DMS 273 (cell line): ENCODE measurements around the gene CD99.

ENCODE experiments used
- DNase-seq: peaks from one replicate; lab custom pipeline; 2025; ENCODE audit not compliant: unreplicated experiment; lab: John Stamatoyannopoulos, UW

CD99 gene

DNA sequence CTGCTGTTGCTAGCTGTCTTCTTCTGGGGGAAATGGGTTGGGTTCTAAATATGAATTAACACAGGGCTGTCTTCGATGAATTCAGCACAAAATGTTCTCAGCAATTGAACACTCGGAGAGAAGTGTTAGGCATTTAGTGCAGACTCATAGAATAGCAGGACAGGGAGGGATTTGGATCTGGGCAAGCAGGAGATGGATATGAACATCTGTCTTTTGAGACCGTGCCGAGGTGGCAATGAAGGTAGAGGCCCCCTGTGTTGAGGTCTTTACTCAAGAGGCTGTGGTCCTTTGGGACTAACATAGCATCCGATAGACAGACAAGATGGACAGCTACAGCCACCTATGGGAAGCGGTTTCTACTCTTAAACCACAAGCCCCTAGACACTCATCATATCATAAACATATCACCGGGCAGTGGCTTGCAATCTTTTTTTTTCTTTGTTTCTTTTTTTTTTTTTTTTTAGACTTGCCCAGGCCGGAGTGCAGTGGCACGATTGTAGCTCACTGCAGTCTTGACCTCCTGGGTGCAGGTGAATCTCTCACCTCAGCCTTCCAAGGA is 6.7 kb downstream of the CD99 start:
- DNase-seq: no peak

DNA sequence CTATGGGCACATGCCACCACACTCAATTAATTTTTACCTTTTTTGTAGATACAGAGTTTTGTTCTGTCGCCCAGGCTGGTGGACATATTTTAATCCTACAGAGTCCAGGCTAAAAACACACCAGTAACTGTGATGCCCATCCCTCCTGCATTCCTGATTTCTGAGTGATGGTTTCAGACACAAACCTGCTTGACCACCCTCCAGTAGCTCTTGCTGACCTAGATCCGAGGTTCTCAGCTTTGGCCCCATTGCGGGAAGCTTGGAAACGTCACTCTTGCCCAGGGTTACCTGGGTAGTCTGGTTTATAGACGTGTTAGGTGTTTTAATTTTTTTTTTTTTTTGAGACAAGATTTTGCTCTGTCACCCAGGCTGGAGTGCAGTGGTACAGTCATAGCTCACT is 7.5 kb downstream of the CD99 start:
- DNase-seq: no peak

DNA sequence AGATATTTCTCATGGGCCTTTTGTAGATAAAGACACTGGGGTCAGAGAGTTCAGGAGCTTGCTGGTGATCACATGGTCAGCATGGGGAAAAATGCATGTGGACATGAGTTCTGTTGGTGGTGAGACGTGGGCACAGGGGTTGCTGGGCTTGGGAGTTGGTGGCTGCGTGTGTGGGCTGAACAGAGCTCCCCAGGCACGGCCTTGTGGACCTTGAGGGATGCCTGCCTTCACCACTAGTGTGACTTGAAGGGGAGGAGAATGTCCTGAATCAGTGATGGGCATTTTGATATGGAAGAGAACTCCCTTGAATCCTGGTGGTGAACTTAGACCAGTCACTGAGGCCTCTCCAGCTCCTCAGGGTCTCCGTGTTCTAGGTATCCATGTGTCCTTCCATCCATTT is 8.9 kb downstream of the CD99 start:
- no peak for DNase-seq

DNA sequence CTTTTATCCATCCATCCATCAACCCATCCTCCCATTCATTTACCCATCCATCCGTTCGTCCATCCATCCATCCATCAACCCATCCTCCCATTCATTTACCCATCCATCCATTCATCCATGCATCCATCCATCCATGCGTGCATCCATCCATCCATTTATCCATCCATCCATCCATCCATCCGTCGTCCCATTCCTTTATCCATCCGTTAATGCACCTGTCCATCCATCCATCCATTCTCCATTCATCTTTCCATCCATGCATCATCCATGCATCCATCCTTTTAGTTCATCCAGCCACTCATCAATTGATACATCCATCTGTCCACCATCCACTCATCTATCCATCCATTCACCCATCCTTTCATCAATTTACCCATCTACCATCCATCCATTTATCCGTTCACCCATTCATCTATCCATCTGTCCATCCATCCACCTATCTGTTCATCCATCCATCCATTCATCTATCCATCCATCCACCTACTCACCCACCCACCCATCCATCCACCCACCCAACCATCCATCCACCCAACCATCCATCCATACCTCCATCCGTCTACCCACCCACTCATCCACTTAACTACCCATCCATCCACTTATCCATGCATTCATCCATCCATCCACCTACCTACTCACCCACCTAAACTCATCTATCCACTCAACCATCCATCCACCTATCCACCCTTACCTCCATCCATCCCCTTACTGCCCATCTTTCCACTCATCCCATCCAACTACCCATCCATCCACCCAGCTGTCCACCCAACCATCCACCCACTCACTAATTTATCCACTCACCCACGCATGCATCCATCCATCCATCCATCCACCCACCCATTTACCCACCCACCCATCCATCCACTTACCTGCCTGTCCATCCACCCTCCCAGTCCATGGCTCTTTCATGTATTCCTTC is 9.6 kb downstream of the CD99 start:
- no peak for DNase-seq

DNA sequence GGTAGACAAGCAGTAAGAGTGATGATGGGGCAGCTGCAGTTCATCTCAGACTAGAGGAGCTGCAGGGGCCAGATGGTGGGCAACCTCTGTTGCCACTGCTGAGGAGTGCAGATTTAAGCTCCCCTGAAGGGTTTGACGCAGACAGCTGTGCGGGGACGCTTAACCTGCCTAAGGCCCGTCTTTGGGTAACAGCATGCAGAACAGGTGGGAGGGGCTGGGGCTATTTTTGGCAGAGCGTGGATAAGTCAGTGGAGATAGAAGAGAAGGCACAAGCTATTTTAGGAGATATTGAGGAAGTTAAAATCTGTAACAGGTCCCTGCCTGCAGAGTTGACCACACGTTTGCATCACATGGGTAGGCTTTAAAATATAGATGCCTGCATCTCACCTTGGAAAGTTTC is 10.5 kb downstream of the CD99 start:
- DNase-seq: no peak

DNA sequence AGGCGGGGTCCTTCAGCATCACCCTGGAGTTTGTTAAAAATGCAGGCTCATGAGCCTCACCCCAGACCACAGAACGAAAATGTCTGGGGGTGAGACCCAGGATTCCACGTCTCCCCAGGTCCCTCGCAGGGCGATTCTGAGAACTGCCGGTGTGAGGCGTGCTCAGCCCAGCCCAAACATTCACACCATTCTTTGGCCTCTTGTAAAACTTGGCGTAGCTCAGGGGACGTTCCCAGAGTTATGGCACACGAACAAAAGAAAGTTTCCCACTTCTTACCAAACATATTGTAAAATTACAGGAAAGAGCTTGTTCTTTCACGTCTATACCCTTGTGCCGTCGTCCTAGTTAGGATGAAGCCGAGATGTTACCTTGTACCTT is 12.9 kb downstream of the CD99 start:
- no peak for DNase-seq

DNA sequence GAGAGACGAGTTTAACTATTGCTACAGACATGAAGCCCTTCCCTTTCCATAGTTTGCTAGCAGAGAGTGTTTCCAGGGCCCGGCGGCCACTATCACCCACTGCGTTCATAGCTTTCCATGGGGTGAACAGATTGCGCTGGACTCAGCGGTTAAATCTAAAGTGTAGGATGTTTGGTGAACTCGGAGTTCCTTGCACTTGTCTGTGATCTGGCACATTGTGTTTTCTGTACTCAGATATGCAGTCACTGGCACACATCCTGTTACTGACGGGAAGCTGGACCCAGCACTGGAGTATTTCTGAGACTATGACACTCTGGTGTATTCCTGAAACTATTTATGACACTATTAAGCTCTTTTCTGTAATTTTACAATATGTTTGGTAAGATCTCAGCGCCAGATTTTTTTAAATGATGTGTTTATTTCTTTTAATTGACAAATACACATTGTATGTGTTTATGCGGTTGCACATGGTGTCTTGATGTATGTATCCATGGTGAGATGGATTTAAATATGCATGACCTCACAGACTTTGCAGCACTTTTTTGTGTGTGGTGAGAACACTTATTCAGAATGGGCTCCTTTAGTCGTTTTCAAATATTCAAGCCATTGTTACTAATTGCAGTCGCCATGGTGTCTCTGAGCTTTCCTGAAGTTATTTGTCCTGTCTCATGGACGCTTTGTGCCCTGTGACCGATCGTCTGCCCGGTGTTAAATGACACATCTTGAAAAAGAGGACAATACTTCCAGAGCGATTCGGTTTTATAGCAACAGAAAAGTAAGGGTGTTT is 14.1 kb downstream of the CD99 start:
- no peak for DNase-seq

DNA sequence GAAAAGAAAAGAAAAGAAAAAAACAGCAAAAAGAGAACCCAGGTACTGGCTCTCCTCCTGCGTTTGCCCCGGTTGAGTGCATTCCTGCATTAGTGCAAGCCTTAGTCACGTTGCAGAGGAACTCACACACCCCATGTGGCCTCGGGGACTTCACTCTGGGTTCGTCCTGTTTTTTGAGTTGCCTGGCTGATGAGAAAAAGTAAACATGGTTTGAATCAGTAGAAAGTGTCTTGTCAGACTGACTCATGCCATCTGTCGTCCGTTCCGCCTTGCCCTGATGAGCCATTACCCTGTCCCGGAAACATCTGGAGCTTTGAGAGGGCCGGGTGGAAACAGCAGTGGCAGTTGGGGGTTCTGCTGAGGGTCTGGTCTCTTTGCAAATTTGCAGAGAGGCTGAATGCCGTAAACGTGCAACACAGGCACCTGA is 16.3 kb downstream of the CD99 start:
- DNase-seq: no peak

DNA sequence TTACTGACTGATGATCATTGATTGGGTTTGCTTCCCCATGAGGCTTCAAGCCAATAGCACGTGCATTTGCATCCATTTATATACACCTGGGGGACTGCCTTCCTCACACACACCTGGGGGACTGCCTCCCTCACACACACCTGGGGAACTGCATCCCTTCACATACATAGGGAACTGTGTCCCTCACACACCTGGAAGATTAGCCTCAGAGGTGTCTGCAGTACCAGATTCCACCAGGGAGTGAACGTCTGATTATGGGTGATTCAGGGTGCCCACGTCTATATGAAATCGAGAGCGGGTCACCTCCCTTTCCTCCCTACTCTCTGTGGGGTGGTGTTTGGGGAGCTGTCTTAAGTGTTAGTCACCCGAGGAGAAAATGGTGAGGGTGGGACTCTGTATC is 16.9 kb downstream of the CD99 start:
- no peak for DNase-seq

DNA sequence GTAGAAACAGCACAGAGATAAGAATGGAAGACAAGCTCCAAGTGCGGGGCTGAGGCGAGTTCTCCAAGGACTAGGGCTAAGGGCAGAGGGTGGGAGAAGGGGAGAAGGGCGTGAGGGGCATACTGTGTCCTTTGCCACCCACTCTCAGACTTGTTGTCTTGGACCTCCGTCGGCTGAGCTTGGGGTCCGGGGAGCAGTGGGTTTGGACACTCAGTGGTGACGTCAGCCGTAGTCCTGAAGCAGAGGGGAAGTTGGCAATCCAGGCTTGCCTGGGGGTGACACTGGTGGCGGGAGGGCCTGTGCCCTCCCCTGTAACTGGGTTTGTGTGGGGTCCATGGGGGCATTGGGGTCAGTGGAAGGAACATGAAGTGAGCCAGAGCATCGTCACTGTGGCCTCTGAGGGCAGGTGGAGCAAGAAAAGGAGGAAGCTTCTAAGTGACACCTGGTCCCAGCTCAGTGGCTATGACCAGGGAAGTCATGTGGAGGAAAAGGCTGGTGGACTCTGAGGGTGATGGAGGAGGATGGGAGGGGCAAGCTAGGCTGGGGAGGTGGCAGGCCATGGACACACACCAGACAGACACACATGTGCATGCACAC is 17.6 kb downstream of the CD99 start:
- no peak for DNase-seq

DNA sequence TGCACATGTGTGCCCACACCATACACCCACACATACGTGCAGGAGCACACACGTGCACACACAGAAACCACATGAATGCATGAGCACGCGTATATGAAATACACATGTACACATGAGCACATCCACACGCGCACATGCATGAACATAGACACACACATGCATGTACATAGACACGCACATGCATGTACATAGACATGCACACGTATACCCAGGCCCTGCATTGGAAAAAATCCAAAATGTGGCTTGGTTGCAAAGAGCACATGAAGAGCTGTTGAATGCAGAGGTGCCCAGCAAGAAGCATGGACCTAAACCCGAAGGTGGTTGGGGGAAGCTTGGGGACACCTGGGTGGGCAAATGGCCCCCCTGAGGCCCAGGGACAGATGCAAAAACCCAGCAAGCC is 18.5 kb downstream of the CD99 start:
- no peak for DNase-seq

DNA sequence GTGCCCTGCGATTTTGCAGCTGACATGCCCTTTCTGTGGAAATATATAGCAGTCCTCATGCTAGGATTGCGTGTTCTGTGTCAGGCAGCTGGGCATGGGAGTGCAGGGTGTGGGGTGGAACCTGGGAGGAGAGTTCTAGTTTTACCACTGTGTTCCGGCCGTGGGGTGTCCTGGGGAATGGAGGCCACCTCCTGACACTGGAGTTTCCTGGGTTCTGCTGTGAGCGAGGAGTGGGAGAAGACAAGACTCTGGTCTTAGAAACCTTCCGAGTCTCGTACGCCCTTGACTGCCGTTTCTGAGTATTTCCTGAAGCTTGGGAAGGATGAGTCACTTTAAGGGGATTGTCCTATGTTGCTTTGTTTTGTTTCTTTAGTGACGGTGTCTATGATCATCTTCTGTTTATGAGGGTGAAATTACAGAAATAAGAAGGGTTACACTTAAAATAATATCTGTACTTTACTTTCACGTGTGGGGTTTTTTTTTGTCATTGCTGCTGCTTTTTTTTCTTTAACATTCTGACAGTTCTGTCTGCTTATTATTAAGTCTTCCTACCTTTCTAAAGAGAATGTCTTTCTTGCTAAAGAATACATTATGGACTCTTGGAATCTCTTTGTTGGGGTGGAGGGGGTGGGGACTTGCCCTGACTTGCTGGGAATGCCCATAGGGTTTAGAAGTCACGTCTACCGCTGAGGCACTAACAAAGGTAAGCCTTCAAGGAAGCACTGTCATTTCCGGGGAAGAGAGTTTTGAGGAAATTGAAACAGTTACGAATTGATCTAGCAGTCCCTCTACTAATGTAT is 19.1 kb downstream of the CD99 start:
- DNase-seq: no peak

DNA sequence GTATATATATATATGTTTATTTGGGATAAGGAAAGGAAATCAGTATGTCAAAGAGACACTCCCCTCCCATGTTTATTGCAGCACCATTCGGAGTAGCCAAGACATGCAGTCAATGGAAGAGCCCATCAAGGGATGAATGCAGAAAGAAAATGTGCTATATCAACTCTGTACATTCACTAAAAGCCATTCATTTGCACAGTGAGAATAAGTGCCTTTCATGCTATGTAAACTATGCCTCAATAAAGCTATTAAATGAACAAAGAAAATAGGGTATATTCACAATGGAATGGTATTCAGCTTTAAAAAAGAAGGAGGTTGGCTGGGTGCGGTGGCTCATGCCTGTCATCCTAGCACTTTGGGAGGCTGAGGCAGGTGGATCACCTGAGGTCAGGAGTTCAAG is 20.3 kb downstream of the CD99 start:
- no peak for DNase-seq

DNA sequence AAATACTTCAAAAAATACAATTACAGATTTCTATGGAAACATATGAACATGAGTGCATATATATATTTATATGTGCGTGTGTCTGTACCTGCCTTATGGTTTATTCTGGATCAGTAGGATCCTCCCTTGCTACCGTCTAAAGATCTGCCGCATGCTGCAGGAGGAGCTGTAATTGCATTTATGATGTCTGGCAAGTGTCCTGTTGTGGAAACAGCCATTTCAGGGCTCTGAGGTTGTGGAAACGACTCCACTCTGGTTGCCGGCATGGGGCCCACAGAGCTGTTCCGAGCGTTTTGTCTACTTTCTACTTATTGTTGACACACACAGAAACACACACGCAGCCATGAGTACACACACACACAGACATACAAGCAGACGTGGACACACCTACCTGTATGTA is 21.3 kb downstream of the CD99 start:
- no peak for DNase-seq

DNA sequence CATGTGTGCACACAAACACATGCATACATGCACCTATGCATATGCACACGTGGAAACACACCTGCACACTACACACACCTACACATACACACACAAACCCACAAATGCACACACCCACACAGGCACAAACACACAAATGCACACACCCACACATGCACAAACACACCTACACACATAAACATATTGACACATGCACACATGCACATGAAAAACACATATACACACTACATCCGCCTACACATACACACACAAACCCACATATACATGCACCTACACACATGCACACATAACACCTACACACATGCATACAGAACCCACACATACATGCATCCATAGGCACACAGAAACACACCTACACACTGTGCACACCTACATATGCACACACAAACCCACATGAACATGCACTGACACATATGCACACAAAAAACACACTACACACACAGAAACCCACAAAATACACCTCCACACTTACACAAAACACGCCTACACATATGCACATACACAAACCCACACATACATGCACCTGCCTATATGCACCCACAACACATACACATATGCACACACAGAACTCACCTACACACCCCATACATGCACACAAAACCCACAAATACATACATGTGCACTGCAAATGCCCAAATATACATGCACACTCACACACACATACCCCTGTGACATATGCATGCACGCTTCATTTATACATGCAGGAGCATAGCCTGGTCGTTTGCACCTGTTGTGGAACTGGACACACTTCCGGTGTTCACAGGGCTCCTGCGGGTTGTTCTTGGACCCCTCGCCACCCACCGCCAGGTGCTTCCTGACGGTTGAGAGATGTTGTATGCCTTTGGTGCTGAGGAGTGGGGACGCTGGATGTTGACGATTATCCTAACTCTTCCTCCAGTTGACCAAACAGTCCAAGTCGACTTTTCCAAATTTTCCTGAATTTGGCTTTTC is 22.1 kb downstream of the CD99 start:
- DNase-seq: no peak

DNA sequence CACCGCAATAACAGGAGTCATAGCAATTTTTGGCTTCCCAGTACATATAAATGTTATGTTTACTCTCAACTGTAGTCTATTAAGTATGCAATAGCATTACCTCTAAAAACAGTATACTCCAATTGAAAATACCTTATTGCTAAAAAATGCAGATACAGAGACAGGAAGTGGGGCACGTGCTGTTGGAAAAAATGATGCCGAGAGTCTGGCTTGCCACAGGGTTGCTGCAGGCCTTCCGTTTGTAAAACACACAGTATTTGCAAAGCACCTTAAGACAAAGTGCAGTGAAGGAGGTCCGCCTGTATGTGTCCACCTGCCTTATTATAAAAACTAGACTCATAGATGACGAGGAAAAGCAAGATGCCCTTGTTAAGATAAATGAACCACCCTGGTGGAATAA is 23.5 kb downstream of the CD99 start:
- no peak for DNase-seq

DNA sequence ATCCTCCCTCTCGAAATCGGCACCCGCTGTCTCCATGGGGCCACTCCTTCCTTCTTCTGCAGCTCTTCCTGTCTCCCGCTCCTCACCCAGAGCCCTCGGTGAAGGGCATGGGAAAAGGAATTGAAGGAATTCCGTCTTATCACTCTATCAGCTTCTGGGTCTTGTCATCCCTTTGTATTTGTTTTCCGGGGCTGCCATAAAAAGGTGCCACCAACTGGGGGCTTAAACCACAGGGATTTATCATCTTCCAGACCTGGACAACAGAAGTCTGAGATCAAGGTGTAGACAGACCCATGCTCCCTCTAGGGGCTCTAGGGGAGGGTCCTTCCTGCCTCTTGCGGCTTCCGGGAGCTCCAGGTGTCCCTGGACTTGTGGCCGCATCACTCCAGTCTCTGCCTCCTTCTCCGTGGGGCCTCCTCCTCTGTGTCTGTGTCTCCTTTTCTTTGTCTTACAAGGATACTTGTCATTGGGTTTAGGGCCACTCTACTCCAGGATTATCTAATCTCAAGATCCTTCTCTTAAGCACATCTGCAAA is 24.0 kb downstream of the CD99 start:
- DNase-seq: no peak

DNA sequence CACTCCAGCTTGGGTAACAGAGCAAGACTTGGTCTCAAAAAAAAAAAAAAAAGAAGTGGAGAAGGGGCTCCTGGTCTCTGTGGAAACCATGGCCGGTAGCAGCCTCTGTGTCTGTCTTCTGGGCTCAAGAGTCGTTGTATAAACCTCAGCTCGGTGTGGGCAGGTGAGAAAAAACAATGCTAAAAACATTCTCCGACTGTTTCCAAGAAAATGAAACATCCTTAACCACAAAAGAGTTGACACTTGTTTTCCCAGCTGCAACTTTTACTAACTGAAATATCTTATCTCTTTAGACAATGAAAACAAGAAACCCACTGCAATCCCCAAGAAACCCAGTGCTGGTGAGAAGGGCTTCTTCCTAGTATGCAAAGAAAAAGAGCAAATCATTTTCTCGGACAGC is 26.2 kb downstream of the CD99 start:
- no peak for DNase-seq

DNA sequence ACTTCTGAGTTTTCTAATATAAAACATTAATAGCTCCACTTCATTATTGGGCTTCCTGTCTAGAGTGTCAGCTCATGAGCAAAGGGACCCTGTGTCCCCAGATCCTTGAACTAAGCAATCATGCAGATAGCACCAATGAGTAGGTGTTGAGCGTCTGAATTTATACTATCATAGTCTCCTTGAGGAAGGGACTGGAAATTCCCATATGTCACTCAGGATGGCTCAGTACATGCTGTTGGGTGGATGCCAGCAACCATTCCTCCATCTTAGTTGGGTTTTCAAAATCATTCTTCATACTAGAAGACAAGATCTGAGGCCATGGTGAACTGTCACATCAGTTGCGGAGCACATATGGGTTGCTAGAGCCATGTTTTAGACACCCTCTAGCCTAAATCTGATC is 27.7 kb downstream of the CD99 start:
- no peak for DNase-seq
